ENCODE measurements around the gene ZBTB3.
"Not testable (repeated sequence)": the region's sequence is repeated elsewhere in the genome, so short reads cannot be mapped to it uniquely, and the experiment has no call there.

Gene ZBTB3

GRCh38 chr11:62713343-62713742 is 40.6 kb downstream of the ZBTB3 start:
- DNase-seq: no peak

GRCh38 chr11:62712861-62713260 is 41.1 kb downstream of the ZBTB3 start:
- DNase-seq: no peak

- no peak for DNase-seq
Measured at GRCh38 chr11:62712276-62712812, 41.6 kb downstream of the ZBTB3 start.

- no peak for DNase-seq
Measured at GRCh38 chr11:62710001-62710345, 44.0 kb downstream of the ZBTB3 start.

- DNase-seq: peak; percentile 96 to 99
Measured at GRCh38 chr11:62709247-62710000, 44.5 kb downstream of the ZBTB3 start.

- peak in 1 of 2 experiments; percentile 33 for DNase-seq
Measured at GRCh38 chr11:62708793-62709192, 45.2 kb downstream of the ZBTB3 start.

- DNase-seq: no peak
Measured at GRCh38 chr11:62708392-62708791, 45.6 kb downstream of the ZBTB3 start.

GRCh38 chr11:62707277-62707861 is 46.6 kb downstream of the ZBTB3 start, which contains the start of the genes BSCL2 and GNG3:
TSS of gene BSCL2 (minus strand) at chr11:62707424. CDS start at chr11:62707195, 229 bp downstream.
TSS of gene GNG3 (plus strand) at chr11:62707676. CDS start at chr11:62708296, 620 bp downstream.
- peak; percentile 7 to 57 for DNase-seq

GRCh38 chr11:62706850-62707247 is 47.1 kb downstream of the ZBTB3 start:
- no peak for DNase-seq

- DNase-seq: peak; percentile 85 to 96
Measured at GRCh38 chr11:62705880-62706849, 47.8 kb downstream of the ZBTB3 start.

GRCh38 chr11:62705413-62705812 is 48.5 kb downstream of the ZBTB3 start:
- DNase-seq: no peak

GRCh38 chr11:62703921-62704320 is 50.0 kb downstream of the ZBTB3 start:
- not testable (repeated sequence) for DNase-seq

GRCh38 chr11:62702246-62702645 is 51.7 kb downstream of the ZBTB3 start:
- no peak for DNase-seq
